ENCODE results near the gene TBC1D13. TPM values are rescaled to one million over a fixed set of nuclear protein-coding genes. Genes with fewer than 3 reads are reported as not detected.

The TBC1D13 gene
- total RNA-seq, 1 experiment from 2014 or later = 21.6 TPM

DNA sequence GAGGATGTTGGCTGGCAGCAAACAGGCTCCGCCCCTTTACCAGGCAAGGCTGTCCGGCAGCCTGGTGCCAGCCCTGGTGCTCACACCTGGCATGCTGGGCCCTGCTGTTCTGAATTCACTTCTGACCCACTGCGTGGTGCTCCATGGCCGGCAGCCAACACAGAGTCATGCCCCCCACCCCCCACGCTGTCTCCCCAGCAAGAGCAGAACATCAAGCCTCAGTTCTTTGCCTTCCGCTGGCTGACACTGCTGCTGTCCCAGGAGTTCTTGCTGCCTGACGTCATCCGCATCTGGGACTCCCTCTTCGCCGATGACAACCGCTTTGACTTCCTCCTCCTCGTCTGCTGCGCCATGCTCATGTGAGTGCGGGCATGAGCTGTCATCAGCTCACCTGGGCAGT, 18.6 kb downstream of the TBC1D13 start:
- ChIA-PET CTCF (no interaction called here), POLR2A (no interaction called here)
- Mint-ChIP-seq H3K9me3 (no peaks in the 10 kb centered on the region), H3K27ac (no peak overlapping the region), H3K36me3 (peaks cover 29% of the 10 kb centered on the region), H3K27me3 (ENCODE audit: low read depth) (no peaks in the 10 kb centered on the region), H3K4me1 (no peaks in the 10 kb centered on the region; the same call in 1 of the 2 replicates), H3K4me3 (no peak overlapping the region)
- no peak for DNase-seq (ENCODE audit: low spot score)
- TF ChIP-seq ZNF232 (CRISPR knock-in tag; IDR thresholded peaks at IDR 0.05) = no peak
- no peak for TF ChIP-seq ZNF396 (CRISPR knock-in tag; IDR thresholded peaks at IDR 0.05; ENCODE audit: borderline replicate concordance)
- no peak for TF ChIP-seq SMAD4 (CRISPR knock-in tag; IDR thresholded peaks at IDR 0.05)
- TF ChIP-seq, protein P1, sequence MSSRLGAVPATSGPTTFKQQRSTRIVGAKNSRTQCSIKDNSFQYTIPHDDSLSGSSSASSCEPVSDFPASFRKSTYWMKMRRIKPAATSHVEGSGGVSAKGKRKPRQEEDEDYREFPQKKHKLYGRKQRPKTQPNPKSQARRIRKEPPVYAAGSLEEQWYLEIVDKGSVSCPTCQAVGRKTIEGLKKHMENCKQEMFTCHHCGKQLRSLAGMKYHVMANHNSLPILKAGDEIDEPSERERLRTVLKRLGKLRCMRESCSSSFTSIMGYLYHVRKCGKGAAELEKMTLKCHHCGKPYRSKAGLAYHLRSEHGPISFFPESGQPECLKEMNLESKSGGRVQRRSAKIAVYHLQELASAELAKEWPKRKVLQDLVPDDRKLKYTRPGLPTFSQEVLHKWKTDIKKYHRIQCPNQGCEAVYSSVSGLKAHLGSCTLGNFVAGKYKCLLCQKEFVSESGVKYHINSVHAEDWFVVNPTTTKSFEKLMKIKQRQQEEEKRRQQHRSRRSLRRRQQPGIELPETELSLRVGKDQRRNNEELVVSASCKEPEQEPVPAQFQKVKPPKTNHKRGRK (CRISPR knock-in tag; IDR thresholded peaks at IDR 0.05; ENCODE audit: borderline replicate concordance) = no peak
- TF ChIP-seq, protein P2, sequence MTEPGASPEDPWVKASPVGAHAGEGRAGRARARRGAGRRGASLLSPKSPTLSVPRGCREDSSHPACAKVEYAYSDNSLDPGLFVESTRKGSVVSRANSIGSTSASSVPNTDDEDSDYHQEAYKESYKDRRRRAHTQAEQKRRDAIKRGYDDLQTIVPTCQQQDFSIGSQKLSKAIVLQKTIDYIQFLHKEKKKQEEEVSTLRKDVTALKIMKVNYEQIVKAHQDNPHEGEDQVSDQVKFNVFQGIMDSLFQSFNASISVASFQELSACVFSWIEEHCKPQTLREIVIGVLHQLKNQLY (CRISPR knock-in tag; IDR thresholded peaks at IDR 0.05) = no peak
- TF ChIP-seq FOXP1 (CRISPR knock-in tag; IDR thresholded peaks at IDR 0.05; ENCODE audit: borderline replicate concordance) = no peak
- TF ChIP-seq, protein P3, sequence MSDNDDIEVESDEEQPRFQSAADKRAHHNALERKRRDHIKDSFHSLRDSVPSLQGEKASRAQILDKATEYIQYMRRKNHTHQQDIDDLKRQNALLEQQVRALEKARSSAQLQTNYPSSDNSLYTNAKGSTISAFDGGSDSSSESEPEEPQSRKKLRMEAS (CRISPR knock-in tag; IDR thresholded peaks at IDR 0.05) = no peak
- TF ChIP-seq FOXJ3 (CRISPR knock-in tag; IDR thresholded peaks at IDR 0.05; ENCODE audit: borderline replicate concordance) = no peak
- TF ChIP-seq TEAD1 (CRISPR knock-in tag; IDR thresholded peaks at IDR 0.05) = no peak
- TF ChIP-seq NFYB (CRISPR knock-in tag; conservative IDR thresholded peaks at IDR 0.05; ENCODE audit: low read depth) = no peak
- TF ChIP-seq TCF7 (CRISPR knock-in tag; IDR thresholded peaks at IDR 0.05; ENCODE audit: low read depth) = no peak
- TF ChIP-seq, protein P4, sequence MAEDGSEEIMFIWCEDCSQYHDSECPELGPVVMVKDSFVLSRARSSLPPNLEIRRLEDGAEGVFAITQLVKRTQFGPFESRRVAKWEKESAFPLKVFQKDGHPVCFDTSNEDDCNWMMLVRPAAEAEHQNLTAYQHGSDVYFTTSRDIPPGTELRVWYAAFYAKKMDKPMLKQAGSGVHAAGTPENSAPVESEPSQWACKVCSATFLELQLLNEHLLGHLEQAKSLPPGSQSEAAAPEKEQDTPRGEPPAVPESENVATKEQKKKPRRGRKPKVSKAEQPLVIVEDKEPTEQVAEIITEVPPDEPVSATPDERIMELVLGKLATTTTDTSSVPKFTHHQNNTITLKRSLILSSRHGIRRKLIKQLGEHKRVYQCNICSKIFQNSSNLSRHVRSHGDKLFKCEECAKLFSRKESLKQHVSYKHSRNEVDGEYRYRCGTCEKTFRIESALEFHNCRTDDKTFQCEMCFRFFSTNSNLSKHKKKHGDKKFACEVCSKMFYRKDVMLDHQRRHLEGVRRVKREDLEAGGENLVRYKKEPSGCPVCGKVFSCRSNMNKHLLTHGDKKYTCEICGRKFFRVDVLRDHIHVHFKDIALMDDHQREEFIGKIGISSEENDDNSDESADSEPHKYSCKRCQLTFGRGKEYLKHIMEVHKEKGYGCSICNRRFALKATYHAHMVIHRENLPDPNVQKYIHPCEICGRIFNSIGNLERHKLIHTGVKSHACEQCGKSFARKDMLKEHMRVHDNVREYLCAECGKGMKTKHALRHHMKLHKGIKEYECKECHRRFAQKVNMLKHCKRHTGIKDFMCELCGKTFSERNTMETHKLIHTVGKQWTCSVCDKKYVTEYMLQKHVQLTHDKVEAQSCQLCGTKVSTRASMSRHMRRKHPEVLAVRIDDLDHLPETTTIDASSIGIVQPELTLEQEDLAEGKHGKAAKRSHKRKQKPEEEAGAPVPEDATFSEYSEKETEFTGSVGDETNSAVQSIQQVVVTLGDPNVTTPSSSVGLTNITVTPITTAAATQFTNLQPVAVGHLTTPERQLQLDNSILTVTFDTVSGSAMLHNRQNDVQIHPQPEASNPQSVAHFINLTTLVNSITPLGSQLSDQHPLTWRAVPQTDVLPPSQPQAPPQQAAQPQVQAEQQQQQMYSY (CRISPR knock-in tag; IDR thresholded peaks at IDR 0.05) = no peak
- TF ChIP-seq SMAD3 (CRISPR knock-in tag; IDR thresholded peaks at IDR 0.05; ENCODE audit: borderline replicate concordance) = no peak
- ATAC-seq = no peak

DNA sequence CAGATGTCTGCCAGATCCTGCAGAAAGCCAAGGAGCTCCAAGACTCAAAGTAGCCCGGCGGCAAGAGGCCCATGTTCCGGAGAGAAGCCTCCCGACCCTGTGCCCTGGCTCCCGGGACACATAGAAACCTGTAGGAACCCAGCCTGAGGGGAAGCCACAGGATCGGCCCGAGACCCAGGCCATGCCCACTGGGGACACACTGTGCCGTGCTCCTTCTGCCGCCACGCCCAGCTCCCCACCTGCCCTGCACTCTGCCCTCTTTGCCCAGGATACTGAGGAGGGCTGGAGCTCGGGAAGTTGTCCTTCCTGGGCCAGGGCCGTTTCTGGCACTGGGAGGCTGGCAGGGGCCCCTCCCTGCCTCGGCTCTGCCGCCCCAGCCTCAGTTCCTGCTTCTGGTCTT, 20.8 kb downstream of the TBC1D13 start:
- no peaks in the 10 kb centered on the region for H3K27me3 Mint-ChIP-seq (ENCODE audit: low read depth)
- no peaks in the 10 kb centered on the region for H3K9me3 Mint-ChIP-seq
- H3K27ac Mint-ChIP-seq = no peak overlapping the region
- TF ChIP-seq, protein P5, sequence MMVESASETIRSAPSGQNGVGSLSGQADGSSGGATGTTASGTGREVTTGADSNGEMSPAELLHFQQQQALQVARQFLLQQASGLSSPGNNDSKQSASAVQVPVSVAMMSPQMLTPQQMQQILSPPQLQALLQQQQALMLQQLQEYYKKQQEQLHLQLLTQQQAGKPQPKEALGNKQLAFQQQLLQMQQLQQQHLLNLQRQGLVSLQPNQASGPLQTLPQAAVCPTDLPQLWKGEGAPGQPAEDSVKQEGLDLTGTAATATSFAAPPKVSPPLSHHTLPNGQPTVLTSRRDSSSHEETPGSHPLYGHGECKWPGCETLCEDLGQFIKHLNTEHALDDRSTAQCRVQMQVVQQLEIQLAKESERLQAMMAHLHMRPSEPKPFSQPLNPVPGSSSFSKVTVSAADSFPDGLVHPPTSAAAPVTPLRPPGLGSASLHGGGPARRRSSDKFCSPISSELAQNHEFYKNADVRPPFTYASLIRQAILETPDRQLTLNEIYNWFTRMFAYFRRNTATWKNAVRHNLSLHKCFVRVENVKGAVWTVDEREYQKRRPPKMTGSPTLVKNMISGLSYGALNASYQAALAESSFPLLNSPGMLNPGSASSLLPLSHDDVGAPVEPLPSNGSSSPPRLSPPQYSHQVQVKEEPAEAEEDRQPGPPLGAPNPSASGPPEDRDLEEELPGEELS (CRISPR knock-in tag; IDR thresholded peaks at IDR 0.05) = no peak
- TF ChIP-seq TP53 (CRISPR knock-in tag; IDR thresholded peaks at IDR 0.05) = no peak
- TF ChIP-seq ZNF423 (CRISPR knock-in tag; IDR thresholded peaks at IDR 0.05) = no peak
- TF ChIP-seq, protein P2 (CRISPR knock-in tag; IDR thresholded peaks at IDR 0.05) = no peak
- TF ChIP-seq, protein P1 (CRISPR knock-in tag; IDR thresholded peaks at IDR 0.05; ENCODE audit: borderline replicate concordance) = no peak
- no peak for TF ChIP-seq NFE2L1 (CRISPR knock-in tag; IDR thresholded peaks at IDR 0.05)
- DNase-seq (ENCODE audit: low spot score) = no peak
- POLR2A ChIA-PET = interaction anchor here (0.6 kb wide), 1 partner anchor 132 kb away, joined by 4 read pairs; no protein-coding TSS in a partner anchor
- peaks cover 19% of the 10 kb centered on the region for H3K36me3 Mint-ChIP-seq
- no peak overlapping the region for H3K4me3 Mint-ChIP-seq
- CTCF ChIA-PET = interaction anchor here (2.3 kb wide), 1 partner anchor 10 kb away, joined by 11 read pairs; the partner anchor contains the start of gene ENDOG
- ATAC-seq = no peak
- no peaks in the 10 kb centered on the region; the same call in 1 of the 2 replicates for H3K4me1 Mint-ChIP-seq

Measured in WTC11 (cell line).